GM20000 (cell line): ENCODE results near the gene SPATA9.
"Not testable (repeated sequence)": the region's sequence is repeated elsewhere in the genome, so short reads cannot be mapped to it uniquely, and the experiment has no call there.

ENCODE experiments used
- DNase-seq: peaks from one replicate; pipeline ENCODE4 v3.0.0; 2012; ENCODE audit warnings: low spot score
- TF ChIP-seq, protein P1 (sequence below): IDR thresholded peaks from 2 replicates; pipeline ENCODE4 v1.5.1; 2012; ENCODE audit warnings: mild to moderate bottlenecking, control low read depth; ENCODE audit errors: extremely low read depth, missing control alignments

The SPATA9 gene

DNA sequence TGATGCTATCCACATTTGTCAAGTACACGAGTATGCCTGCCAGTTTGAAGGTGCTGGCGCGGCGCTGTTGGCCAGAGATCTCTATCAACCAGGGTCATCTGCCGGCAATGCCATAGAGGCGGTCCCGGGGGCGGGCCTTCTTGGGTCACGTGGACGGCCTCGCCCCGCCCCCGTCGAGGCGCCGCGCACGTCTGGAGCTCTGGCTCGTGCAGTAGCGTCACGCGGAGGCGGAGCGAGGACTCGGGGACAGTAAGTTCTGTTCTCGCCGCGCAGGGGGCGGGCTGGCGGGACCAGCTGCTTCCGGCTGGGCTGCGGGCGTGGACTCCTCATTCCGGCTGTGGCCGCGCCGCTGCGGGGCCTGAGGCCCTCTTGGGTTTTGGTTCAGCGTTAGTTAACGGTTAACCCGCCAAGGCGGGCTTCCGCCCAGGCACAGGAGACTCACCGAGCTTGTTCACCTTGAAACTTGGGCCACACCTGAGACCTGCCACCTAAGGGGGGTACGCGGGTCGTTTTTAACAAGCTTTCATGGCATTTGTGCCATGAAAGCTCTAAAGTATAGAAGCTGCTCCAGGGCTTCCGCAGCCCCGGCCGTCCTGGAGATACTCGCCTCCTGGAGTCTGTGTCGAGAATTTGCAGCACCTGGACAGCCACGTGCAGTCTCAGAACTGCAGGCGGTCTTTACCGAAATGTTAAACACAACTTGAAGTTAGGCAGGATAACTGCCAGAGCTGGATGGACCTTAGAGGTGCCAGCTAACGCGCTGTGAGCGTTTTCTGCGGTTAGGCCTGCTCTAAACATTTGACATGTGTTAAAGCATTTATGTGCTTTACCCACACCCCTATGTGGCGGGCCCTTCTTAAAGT is 36.0 kb downstream of the SPATA9 start, which contains the start of gene RFESD:
RFESD (plus strand) TSS at position 209 of the 863 bp plus-strand sequence. CDS start 5,495 bp downstream, outside the sequence.
- TF ChIP-seq, protein P1, sequence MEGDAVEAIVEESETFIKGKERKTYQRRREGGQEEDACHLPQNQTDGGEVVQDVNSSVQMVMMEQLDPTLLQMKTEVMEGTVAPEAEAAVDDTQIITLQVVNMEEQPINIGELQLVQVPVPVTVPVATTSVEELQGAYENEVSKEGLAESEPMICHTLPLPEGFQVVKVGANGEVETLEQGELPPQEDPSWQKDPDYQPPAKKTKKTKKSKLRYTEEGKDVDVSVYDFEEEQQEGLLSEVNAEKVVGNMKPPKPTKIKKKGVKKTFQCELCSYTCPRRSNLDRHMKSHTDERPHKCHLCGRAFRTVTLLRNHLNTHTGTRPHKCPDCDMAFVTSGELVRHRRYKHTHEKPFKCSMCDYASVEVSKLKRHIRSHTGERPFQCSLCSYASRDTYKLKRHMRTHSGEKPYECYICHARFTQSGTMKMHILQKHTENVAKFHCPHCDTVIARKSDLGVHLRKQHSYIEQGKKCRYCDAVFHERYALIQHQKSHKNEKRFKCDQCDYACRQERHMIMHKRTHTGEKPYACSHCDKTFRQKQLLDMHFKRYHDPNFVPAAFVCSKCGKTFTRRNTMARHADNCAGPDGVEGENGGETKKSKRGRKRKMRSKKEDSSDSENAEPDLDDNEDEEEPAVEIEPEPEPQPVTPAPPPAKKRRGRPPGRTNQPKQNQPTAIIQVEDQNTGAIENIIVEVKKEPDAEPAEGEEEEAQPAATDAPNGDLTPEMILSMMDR: no peak
- DNase-seq: peak; percentile 89

DNA sequence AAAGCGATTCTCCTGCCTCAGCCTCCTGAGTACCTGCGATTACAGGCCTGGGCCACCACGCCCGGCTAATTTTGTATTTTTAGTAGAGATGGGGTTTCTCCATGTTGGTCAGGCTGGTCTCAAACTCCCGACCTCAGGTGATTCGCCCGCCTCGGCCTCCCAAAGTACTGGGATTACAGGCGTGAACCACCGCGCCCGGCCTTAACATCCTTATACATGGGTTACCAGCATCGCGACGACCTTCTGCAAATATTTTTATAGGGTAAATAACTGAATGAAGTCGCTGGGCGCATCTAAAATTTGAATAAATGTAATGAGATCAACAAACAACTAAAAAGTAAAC is 36.6 kb downstream of the SPATA9 start:
- DNase-seq: not testable (repeated sequence)

DNA sequence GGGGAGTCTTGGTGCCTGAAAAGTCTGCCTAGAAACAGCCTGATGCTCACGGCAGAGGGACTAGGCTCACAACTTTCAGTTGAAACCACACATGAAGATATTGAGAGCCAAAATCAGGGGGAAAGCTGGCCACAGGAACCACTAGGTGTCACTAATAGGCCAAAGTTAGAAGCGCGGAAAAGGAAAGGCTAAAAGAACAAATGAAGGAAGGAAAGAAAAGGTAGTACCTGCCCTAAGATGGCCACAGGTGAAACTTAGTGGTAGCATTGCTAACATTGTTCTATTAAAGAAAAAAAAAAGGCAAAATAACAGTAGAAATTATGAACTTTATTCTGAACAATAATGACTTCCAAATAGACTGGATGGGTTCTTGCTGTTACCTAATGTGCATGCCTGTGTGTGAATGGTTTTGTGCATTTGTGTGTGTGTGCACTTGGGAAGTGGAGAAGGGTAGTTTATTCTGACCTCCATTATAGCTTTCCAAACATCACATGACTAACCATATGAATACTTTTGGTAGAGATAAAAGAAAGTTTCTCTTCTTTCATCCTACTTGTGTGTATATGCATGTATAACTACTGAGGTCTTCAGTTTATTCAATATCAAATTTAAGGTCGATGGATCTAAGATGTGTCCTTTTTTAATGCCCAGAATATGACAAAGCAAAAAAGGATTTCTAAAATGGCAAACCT is 38.3 kb downstream of the SPATA9 start:
- TF ChIP-seq, protein P1: peak; percentile 70
- peak; percentile 59 for DNase-seq

DNA sequence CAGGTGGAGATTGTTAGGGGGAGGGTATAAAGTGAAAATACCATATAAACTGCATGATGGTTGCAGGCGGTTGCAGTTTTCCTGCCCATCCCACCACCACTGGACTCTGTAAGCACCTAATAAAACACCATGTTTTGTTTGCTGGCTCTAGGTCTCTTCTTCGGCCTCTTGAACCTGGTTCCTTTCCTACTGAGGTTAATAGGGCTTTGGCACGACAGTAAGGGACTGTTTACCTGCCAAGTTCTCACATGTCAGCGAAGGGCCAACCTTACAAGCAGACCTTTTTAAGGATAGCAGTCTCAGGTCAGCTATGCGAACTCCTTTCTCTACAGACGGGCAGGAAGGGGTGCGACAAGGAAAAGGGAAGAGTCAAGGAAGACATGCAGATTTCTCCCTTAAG is 39.6 kb downstream of the SPATA9 start:
- TF ChIP-seq, protein P1: no peak
- DNase-seq: no peak

DNA sequence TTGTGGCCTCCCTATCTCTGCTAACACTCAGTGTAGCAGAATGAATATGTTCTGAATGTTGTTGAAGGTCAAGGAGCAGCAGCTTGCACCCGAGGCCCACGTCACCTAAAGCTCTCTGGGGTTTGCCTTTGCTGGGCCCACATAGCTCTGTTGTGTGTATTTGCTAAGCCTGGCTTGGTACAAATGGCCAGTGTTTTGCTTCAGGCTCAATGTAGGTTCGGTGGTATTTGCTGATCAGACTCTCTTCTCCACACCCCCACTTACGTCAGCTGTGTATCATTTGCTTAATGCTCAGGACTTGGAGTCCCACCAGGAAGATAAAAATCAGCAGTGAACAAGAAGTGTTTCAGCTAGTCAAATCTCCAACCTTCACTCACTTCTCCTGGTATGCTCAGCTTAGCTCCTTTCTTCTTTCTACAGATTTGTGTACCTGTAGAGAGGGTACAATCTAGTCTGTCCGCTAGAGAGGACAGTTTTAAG is 41.0 kb downstream of the SPATA9 start:
- TF ChIP-seq, protein P1: no peak
- no peak for DNase-seq

DNA sequence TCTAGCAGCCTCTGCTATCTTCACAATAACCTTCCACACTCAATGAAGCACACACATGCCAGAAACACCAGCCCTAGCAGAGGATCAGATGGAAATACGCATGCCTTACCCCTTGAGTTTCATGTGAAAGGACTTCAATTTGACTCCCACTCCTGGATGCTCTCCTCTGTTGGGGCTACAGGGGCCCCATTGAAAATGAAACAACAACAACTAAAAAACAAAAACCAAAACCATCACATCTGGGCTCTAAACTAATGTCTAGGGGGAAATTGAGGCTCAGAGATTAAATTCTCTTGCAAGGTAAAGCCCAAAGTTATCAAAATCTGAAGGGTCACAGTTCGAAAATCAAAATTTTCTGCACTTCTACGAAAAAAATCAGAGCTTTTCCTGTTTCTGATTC is 44.2 kb downstream of the SPATA9 start:
- DNase-seq: no peak
- TF ChIP-seq, protein P1: no peak

DNA sequence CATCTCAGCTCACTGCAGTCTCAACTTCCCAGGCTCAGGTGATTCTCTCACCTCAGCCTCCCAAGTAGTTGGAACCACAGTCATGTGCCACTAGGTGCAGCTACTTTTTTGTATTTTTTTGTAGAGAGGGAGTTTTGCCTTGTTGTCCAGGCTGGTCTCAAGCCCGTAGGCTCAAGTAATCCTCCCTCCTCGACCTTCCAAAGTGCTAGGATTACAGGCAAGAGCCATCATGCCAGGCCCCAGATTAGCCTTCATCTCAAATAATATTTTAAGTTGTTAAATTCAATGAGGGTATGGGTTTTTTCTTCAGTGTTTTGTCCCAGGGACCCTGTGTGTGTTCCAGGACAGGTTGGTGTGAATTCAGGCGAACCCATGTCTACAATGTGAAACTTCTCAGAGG is 48.7 kb downstream of the SPATA9 start:
- no peak for DNase-seq
- TF ChIP-seq, protein P1: no peak

DNA sequence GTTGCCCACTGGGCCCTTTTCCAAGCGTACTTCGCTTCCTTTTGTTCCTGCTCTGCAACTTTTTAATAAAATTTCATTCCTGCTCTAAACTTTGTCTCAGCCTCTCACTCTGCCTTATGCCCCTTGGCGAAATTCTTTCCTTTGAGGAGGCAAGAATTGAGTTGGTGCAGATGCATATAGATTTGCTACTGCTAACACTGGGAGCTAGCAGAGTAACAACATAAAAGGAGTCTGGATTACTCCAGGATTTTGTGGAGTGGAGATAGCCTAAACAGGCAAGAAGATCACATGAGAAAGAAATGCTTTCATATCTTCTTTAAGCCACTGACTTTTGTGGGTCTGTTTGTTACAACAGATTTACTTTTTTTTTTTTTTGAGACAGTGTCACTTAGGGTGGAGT is 49.1 kb downstream of the SPATA9 start:
- TF ChIP-seq, protein P1: no peak
- DNase-seq: no peak

DNA sequence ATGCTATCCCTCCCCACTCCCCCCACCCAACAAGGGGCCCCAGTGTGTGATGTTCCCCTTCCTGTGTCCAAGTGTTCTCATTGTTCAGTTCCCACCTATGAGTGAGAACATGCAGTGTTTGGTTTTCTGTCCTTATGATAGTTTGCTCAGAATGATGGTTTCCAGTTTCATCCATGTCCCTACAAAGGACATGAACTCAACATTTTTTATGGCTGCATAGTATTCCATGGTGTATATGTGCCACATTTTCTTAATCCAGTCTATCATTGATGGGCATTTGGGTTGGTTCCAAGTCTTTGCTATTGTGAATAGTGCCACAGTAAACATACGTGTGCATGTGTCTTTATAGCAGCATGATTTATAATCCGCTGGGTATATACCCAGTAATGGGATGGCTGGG is 49.8 kb downstream of the SPATA9 start:
- DNase-seq: not testable (repeated sequence)
